Prostate gland (tissue), 2 donors: ENCODE data around the gene ZNF318.

Experiments
- CTCF ChIP-seq, 4 experiments: fragments of 200-600 bp in 2 of 4; fragments of 450-650 bp in 2 of 4; sonication (generic) in 2 of 4; IDR thresholded peaks; 1 replicate in 3 of 4; 2 replicates in 1 of 4; pipeline ENCODE4 v1.5.1; 2016 to 2019; ENCODE audit warnings: antibody characterized with exemption in 4 of 4, mild to moderate bottlenecking in 2 of 4, moderate library complexity in 2 of 4
- POLR2AphosphoS5 ChIP-seq: sonication (generic); formaldehyde crosslinking; IDR thresholded peaks from one replicate; pipeline ENCODE4 v1.6.1; 2017; ENCODE audit warnings: antibody characterized with exemption

DNA sequence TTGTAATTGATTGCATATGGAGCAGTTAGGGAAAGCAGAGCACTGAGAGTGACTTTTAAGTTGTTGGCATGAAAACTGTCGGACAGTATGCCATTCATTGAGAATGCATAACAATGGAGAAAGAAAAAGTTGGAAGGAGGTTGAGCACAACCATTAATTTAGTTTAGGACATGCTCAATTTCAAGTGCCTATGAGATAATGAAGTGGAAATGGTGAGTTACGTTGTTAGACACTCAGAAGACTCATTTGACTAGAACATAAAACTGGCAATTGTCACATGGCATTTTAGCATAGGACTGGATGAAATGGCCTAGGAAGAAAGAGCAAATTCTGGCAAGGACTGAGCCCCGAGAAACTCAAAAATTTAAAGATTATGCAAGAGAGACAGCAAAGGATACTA lies 22.0 kb downstream of the ZNF318 start:
- TF ChIP-seq CTCF (IDR thresholded peaks at IDR 0.05) (no peak), POLR2AphosphoS5 (no peak)
